COLO668 (cell line): ENCODE data around the gene TIAM2.

Source experiments
- DNase-seq: peaks from one replicate; lab custom pipeline; 2025; ENCODE audit not compliant: unreplicated experiment; lab: John Stamatoyannopoulos, UW

TIAM2 gene

DNA sequence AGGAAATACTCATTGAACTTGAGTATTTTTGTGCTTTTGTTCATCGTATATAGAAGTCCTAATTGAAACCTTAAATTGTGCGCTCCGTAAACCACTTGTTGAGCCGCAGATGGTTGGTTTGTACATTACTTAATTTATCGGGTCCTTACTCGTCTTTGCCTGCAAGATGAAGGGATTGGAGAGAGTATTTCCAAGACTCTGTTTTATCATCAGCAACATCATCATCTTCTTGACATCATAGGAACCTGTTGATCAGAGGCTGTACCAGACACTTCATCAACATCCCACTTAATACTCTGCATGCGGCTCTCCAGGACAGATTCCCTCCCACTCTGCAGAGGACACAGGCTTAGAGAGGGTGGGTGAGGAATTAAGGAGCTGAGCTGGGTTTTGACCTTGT, 28.6 kb downstream of the TIAM2 start:
- no peak for DNase-seq

DNA sequence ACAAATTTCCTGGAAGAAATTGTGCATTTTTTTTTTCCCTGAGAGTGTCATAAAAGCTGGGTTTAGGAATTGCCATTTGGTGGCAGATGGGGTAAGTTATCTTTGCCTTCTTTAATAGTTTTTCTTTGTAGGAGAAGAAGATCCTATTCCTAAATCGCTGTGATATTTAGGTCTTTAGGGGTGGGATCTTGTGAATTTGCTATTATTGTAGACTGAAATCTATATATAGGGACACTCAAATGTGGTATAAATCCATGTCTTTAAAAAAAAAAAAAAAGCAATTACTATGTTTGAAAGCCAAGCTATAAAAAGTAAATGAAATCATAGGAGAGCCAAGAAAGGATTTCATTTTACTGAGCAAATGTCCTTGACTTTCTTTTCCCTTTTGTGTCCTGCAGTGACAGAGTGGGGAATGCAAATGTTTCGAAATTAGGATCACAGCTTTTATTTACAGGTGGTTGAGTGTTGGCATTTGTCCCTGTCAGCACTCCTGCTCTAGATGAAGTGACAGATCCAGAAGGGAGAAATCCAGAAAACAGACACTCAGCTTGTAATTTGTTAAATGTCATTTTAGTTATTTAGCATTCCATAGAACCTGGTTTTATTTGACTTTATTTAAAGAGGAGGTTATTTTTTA, 29.4 kb downstream of the TIAM2 start:
- no peak for DNase-seq

DNA sequence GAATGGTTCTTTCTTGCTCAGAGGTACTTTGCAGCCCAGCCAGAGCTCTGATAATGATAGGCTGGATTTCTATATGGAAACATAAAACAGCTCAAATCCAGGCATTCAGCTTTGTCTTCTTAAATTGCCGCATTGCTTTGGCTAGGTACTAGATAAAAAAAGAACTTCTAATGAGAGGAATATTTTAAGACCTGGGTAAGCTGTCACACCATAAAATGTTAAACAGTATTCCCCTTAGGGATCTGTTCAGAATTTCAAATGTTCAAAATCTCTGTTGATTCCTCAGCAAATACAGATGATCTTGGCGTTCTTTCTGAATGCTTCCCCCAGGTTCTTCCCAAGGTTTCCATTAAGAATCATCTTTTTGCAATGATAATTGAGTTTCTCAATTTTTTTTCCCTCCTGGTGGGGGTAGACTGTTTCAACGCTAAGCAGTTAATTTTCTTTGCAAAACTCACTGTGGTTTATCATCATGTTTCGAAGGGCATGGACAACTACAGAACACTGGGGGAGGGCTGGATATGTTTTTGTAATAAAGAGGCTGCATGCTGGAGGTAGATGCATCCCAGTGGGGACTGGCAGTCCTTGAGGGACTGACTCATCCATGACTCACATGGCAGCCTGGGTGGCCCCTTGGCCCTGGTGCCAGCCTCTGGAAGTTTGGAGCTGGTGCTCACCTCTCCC, 31.0 kb downstream of the TIAM2 start:
- DNase-seq: peak; percentile 5

DNA sequence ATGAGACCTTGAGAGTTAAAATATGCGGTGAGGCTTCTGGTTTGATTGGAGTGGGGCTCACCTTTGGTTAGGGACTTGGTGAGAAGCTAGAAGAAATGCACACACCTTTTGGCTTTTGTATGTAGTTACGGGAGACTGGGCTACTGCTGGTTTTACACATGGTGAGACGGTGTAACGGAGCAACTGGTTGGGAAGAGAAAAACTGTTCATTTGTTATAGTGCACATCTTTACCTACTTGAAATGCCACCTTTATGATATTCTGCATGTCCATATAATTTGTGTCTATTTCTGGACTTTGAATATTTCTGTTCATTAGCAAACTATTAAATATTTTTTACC, 31.6 kb downstream of the TIAM2 start:
- DNase-seq: no peak

DNA sequence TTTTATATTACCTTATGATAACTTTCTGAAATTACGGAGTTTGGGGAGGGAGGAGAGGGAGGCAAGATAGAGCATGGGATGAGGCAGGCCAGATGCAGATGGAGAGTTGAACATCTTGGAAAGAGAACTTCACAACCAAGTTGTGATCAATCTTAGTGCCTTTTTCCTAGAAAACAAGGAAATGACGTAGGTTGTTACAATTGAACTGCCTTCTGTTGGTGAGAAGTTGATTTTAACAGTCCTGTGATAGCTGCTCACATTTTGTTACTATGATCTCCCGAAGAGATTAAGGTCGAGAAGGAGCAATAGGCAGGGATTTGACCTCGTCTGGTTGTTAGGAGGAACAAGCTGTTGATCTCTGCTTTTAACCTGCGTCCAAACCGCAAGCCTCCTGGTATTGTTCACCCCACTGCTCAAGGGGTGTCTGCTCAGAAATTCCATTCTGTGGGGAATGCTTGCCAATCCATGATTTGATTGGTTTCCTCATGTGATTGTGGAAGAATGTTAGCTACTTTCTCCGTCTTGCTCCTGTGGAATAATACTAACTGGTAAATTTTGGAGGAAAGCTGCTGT, 35.1 kb downstream of the TIAM2 start:
- no peak for DNase-seq

DNA sequence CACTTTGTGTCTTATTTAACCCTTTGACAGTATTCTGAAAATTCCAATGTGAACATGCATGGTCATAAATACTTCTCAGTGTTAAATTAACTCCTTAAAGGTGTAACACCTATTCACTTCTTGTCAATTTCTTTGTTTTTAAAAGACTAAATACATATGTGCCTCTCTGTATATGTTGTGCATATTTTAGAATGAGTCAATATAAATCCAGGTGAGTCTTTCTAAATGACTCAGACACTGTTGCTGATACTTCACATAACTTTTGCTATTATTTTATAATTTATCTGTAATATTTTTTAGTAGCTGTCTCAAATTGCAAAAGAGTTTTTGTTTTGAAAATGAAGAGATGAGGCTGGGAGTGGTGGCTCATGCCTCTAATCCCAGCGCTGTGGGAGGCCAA, 36.0 kb downstream of the TIAM2 start:
- DNase-seq: no peak

DNA sequence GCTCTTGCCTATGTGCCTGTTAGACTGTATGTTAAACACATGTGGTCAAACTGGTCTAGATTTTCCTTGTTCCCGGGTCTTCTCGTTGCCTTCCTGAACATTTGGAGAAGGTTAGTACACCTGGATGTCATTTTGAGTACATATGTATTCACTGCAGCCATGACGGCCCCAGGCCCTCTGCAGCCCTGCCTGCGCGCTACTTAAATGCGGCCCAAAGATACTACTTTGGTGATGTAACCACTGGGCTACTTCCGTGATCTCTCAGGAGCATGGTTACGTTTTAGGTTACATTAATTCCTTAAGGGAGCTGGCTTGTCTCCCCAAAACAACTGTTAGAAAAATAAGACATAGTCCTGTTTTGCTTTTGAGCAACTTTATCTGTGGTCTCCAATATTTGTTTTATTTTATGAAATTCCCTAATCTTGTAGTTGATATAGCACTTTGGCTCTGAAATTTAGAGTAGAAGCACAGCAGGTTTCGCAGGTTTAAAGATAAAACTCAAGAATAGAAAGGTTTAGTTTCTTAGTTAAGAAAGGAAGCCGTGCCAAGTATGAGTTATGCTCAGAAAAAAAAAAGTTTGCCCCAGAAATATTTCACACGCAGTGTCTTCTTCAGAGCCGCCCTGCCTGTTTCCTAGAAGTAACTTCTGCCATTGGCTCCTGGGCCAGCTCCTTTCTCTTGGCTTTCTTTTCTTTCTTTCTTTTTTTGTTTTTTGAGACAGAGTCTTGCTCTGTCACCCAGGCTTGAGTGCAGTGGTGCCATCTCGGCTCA, 38.1 kb downstream of the TIAM2 start:
- DNase-seq: no peak

DNA sequence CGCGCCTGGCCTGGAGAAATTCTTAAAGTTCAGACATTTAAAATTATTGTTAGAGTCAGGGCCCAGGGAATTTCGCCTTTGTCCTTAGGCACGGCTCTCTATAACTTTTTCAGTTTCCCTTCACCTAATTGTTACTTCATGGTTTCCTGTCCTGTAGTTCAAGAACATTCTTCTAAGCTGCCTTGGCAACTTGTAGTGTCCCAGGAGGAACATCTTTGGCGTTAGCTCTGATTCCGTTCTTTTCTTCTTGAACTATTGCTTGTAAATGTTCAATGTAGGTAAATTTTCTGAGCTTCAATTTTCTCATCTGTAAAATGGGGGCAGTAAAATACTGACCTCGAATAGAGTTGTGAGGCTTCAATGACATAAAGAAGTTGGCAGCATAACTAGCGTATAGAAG, 41.8 kb downstream of the TIAM2 start:
- DNase-seq: no peak

DNA sequence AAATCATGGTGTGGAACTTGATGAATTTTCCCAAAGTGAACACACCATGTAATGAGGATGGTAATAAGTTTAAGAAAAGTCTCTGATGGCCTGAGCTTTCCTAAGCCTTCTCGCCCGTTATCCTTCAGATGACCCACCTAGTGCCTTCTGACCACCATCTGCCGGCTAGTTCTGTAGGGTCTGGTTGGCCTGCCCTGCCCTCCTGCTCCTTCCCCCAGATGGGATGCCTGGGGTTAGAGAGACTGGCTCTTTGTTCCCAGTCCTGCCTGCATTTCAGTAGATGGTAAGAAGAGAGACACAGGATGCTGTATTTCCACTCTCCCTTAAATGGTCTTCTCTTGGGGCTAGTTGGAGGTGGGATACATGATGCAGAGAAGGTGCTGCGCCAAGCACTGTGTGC, 43.0 kb downstream of the TIAM2 start:
- no peak for DNase-seq

DNA sequence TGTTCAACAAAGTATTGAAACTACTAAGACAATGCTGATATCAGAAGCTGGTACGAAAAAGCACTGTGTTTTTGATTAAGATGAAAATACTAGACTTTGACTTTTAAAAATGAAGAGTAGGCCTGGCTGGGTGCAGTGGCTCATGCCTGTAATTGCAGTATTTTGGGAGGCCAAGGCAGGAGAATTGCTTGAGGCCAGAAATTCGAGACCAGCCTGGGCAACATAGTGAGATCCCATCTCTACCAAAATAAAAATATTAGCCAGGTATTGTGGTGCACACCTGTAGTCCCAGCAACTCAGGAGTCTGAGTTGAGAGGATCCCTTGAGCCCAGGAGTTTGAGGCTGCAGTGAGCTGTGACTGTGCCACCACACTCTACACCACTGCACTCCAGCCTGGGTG, 43.4 kb downstream of the TIAM2 start:
- no peak for DNase-seq

DNA sequence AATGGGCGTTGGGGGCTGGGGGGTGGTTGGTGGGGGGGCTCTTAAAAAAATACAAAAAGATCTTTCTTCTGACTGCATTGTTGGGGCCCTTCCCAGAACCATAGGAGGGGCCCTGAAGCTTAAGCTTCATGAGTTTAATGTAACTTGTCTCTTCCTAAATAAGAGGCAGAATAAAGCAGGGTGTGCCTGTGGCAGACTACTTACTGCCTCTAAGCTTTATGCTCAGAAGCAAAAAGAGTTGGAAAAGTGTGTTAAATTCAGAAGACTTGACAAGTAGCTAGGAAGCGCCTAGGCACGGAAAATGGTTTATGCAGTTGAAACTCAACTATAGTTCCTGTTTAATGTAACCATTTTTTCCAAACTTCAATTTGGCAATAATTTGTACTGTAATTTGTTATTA, 44.5 kb downstream of the TIAM2 start:
- no peak for DNase-seq

DNA sequence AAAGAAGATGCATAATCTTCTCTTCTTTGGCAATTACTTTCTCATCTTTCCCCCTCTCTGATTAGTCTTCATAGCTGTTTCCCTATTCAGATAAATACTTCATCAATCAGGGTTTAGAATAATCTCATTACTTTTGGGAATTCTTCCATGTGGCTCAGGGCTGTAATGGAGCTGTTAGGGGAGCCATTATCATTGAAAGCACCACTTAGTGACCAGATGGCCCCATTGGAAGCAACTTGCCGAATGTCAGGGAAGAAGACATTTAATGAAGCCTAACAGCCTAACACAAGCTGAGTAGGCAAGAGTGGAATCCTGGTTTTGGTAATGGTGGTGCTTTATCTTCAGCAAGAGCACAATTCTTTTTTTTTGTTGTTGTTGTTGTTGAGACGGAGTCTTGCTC, 45.0 kb downstream of the TIAM2 start:
- DNase-seq: no peak

DNA sequence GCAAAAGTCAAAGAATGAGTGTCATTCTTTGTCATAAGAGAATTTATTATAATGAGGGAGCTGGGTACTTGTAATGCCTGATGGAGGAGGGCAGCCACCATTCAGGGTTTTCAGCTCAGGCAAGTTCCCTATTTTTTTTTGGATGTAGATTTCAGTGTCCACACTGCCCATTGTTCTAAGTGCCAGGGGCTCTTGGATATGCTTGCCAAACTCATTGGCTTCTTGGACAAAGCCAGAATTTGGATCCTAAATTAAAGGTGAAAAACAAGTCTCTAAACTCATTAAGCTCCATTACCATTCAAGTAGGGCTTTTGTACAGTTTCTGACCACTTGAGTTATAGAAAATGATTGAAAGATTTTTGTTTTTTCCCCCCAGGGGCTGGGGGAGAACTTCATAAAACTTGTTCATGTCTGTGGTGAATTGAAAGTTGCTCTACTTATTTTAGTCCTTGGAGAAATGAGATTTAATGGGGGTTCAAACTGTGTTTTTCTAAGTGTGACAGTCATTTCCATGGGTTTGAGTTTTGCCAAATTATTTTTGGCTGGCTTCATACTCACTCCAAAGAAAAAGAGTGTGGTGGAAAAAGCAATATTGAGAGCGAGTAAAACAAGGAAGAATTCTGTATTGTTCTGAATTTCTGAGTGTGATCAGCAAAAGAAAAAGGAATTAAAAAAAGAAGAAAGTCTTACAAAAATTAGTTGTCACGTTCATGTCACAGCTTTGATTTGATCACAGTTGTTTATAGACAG, 46.0 kb downstream of the TIAM2 start:
- no peak for DNase-seq

DNA sequence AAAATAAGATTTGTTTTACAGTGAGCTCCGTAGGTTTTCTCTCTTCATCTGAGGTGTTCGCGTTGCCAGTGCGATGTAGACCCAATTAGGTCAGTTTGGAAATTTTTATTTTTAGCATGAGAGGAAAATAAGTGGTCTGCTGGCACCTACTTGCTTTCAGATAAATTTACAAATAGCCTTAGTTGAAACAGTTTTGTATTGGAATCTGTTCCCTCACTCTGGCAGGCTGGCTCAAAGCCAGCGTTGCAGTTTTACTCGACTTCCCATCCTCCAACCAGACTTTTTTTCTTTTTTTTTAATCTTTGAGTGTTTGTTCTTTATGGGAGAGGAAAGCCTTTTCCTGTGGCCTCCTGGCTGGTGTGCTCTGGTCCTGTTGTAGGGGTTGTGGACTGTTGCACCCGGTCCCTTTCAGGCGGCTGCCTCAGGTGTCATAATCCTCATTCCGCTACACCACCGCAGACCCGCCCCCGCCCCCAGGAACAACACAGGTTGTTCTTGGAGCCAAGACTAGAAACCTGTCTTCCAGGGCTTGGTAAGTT, 46.7 kb downstream of the TIAM2 start:
- no peak for DNase-seq

DNA sequence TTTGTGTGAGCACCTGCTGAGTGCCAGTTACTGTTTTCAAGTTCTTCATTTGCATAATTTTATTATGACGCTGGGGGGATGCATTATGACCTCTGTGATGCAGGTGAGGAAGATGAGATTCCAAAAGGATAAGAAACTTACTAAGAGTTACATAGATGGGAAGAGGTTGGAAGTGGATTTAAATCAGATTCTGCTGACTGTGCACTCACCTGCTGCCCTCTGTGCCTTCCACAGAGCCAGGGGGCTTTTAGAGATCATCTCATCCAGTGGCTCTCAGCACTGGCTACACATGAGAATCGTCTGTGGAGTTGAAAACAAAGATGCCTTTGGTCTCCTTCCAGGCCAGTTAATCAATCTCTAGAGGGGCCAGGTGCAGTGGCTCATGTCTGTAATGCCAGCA, 47.9 kb downstream of the TIAM2 start:
- DNase-seq: no peak

DNA sequence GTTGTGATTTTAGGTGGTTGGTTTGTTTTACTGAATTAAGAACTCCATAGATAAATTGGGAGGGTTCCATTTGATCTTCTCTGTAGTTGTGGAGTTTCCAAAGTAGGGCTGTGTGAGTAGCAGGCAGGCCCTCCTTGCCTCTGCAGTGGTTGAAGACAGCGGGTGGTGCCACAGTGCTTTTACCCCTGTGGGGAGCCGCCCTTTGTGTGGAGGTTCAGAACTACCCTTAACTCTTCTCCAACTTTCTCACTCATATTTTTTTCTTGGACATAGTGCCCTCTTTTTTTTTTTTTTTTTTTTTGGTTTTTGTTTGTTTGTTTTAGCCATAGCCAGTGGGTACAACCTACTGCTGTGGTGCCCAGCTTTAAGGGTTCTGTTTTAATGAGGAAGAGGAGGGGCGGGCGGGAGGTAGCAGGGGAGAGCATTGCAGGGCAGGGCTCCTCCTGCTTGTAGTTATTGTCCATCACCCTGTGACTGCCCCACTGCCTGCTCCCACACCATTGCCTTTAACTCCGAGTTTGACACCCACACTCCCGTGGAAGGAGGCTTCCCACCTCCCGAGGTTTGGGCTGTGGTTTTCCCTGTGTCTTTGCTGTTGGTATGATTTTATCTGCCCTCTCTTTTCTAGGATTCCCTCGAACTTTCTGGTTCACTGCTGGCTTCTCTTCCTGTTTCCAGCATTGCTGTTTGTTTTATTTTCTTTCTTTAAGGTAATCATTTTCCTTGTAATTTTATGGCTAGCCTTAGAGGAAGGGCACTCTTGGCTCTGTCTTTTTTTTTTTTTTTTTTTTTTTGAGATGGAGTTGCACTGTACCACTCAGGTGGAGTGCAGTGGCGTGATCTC, 50.7 kb downstream of the TIAM2 start:
- DNase-seq: no peak

DNA sequence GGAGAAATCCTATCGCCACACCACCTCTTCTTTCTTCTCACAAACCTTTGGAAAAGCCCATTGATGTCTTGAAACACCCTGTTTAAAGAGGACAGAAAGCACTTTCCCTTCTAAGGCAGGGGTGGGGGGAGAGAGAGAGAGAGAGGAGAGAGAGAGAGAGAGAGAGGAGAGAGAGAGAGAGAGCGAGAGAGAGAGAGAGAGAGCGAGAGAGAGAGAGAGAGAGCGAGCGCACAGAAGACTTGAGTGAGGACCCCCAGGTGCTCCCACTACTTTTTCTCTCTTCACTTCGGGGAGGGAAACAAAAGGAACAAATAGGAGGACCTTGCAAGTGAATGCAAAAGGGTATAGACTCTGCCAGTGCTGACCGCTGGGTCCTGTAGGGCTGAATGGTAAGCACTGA, 52.4 kb downstream of the TIAM2 start:
- DNase-seq: no peak

DNA sequence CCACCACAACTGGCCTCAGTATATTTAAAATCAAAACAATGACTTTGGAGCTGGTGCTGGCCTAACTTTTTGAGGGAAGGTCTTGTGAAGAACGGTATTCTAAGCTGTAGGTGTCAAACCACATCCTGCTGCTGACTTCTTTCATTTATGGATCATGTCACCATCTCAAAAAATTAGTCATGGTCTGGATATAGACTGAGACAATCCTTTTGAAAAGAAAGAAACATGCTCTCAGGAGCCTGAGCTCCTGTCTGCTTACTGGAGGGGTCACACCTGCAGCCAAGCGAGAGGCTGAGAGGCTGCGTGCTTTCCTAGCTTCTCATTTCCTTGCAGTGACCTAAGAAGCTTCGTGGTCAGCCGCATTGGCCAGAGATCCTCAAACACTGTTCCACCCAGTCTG, 55.2 kb downstream of the TIAM2 start:
- DNase-seq: no peak

DNA sequence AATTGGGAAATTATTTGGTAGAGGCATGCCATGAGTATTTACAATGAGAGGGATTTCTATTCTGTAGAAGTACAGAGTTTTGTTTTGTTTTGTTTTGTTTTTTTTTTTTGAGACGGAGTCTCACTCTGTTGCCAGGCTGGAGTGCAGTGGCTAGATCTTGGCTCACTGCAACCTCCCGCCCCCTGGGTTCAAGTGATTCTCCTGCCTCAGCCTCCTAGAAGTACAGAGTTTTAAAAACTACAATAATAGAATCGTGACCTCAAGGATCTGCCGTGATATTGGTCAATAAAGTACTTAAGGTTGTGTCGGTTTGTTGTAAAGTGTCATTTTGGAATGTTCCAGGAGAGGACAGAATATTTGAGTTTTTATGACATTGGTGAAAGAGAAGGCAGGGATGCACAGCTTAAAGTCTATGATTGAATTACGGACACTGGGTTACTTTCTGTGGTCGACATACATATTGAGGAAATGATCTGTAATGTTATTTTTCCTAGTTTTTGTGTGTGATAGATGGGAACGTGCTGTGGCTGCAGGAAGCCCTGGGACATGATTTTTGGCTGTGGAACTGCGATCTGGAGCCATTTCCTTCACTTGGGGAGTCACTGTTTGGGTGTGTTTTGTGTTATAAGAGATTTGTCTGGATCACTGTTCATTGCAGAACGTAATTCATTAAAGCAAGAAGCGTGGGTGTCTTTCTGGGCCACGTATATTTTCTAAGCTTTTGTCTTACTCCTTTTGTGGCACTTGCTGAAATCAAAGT, 59.6 kb downstream of the TIAM2 start:
- no peak for DNase-seq

DNA sequence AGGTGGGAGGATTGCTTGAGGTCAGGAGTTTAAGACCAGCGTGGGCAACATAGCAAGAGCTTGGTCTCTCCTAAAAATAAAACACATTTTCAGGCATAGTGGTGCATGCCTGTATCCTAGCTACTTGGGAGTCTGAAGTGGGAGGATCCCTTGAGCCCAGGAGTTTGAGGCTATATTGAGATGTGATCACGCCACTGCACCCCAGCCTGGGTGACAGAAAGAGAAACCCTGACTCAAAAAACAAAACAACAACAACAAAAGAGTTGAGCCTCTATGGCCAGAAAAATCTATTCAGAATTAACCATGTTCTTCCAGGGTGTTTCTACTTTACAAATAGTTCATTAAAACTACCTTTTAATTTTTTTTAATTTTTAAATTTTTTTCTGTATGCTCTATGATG, 60.6 kb downstream of the TIAM2 start:
- DNase-seq: no peak
